Neuronal stem cell (in vitro differentiated cells): ENCODE results near the gene ZNF865.

Experiments used
- DNase-seq: peaks from one replicate; pipeline ENCODE4 v3.0.0-alpha.2; 2013; ENCODE audit warnings: low spot score
- H2AFZ ChIP-seq: one replicate; pipeline ENCODE4 v1.6.1; 2013; ENCODE audit warnings: mild to moderate bottlenecking, low read length, inconsistent platforms
- H2AK5ac ChIP-seq: 2 replicates; pipeline ENCODE4 v1.6.1; 2013; ENCODE audit warnings: low read depth, mild to moderate bottlenecking, inconsistent platforms, low read length, moderate library complexity, mixed read lengths
- H2BK120ac ChIP-seq: 2 replicates; pipeline ENCODE4 v1.6.1; 2013; ENCODE audit warnings: low read depth, mild to moderate bottlenecking, inconsistent platforms, low read length, moderate library complexity, mixed read lengths
- H2BK12ac ChIP-seq: one replicate; pipeline ENCODE4 v1.6.1; 2013; ENCODE audit warnings: low read length, inconsistent platforms
- H2BK15ac ChIP-seq: 2 replicates; pipeline ENCODE4 v1.6.1; 2013; ENCODE audit warnings: mild to moderate bottlenecking, low read length, inconsistent platforms, mixed read lengths
- H2BK5ac ChIP-seq: one replicate; pipeline ENCODE4 v1.6.1; 2013; ENCODE audit warnings: inconsistent platforms, mild to moderate bottlenecking, low read length, moderate library complexity
- H3K14ac ChIP-seq: one replicate; pipeline ENCODE4 v1.6.1; 2013; ENCODE audit warnings: low read length, inconsistent platforms
- H3K18ac ChIP-seq: 2 replicates; pipeline ENCODE4 v1.6.1; 2013; ENCODE audit warnings: low read length, inconsistent platforms
- H3K23ac ChIP-seq: 2 replicates; pipeline ENCODE4 v1.6.1; 2013; ENCODE audit warnings: low read depth, mild to moderate bottlenecking, mixed read lengths, low read length, inconsistent platforms; ENCODE audit not compliant: poor library complexity
- H3K27ac ChIP-seq: replicated peaks from 3 replicates; pipeline ENCODE4 v1.5.1; 2013; ENCODE audit warnings: low read length, inconsistent platforms
- H3K27me3 ChIP-seq, 3 experiments: 2 replicates each; pipeline ENCODE4 v1.6.1; 2013; ENCODE audit warnings: low read length in 3 of 3, mild to moderate bottlenecking in 2 of 3, inconsistent platforms in 1 of 3, low read depth in 1 of 3, mixed read lengths in 1 of 3, moderate library complexity in 1 of 3; ENCODE audit not compliant: control insufficient read depth in 3 of 3, insufficient read depth in 3 of 3
- H3K36me3 ChIP-seq, 2 donors: replicated peaks in 1 of 2; 2 replicates each; pipeline ENCODE4 v1.6.1; 2013; ENCODE audit warnings: low read length in 2 of 2; ENCODE audit not compliant: control insufficient read depth in 2 of 2, insufficient read depth in 2 of 2
- H3K4ac ChIP-seq: 2 replicates; pipeline ENCODE4 v1.6.1; 2013; ENCODE audit warnings: inconsistent platforms, mild to moderate bottlenecking, low read length, moderate library complexity
- H3K4me1 ChIP-seq, 2 donors: 1 replicate in 1 of 2; 2 replicates in 1 of 2; pipeline ENCODE4 v1.6.1; 2013; ENCODE audit warnings: low read length in 2 of 2, low read depth in 1 of 2; ENCODE audit not compliant: control insufficient read depth in 2 of 2, insufficient read depth in 1 of 2
- H3K4me2 ChIP-seq: one replicate; pipeline ENCODE4 v1.6.1; 2013; ENCODE audit warnings: mild to moderate bottlenecking, low read length, inconsistent platforms; ENCODE audit not compliant: insufficient read depth, poor library complexity, severe bottlenecking
- H3K4me3 ChIP-seq, 2 donors: 2 replicates each; pipeline ENCODE4 v1.5.1; 2013; ENCODE audit warnings: low read length in 2 of 2, mild to moderate bottlenecking in 2 of 2, inconsistent platforms in 1 of 2, moderate library complexity in 1 of 2
- H3K79me1 ChIP-seq: one replicate; pipeline ENCODE4 v1.6.1; 2013; ENCODE audit warnings: low read depth, mild to moderate bottlenecking, inconsistent platforms, low read length, moderate library complexity
- H3K9ac ChIP-seq: one replicate; pipeline ENCODE4 v1.6.1; 2013; ENCODE audit warnings: mild to moderate bottlenecking, low read depth, low read length, inconsistent platforms; ENCODE audit not compliant: poor library complexity
- H3K9me3 ChIP-seq, 2 donors: replicated peaks in 1 of 2; 2 replicates each; pipeline versions ENCODE3 to v1.6.1; 2013; ENCODE audit warnings: low read length in 2 of 2, mild to moderate bottlenecking in 2 of 2, inconsistent platforms in 1 of 2, low read depth in 1 of 2, mixed read lengths in 1 of 2, moderate library complexity in 1 of 2; ENCODE audit not compliant: control insufficient read depth in 2 of 2, insufficient read depth in 1 of 2
- H4K8ac ChIP-seq: one replicate; pipeline ENCODE4 v1.6.1; 2013; ENCODE audit warnings: low read depth, mild to moderate bottlenecking, inconsistent platforms, low read length, moderate library complexity
- H4K91ac ChIP-seq: one replicate; pipeline ENCODE4 v1.6.1; 2013; ENCODE audit warnings: low read length, low read depth, mild to moderate bottlenecking, inconsistent platforms; ENCODE audit not compliant: poor library complexity
- WGBS, 2 donors: extraction: QIAGEN DNeasy Blood & Tissue Kit; methylation state at CpG; one replicate each; pipeline ENCODE4 v1.1.7; 2013; ENCODE audit warnings: missing lambda C conversion rate in 2 of 2, mixed read lengths in 1 of 2; ENCODE audit not compliant: insufficient read length in 2 of 2, insufficient replicate concordance in 1 of 2; ENCODE audit errors: extremely low coverage in 2 of 2; 5-methylcytosine and 5-hydroxymethylcytosine counted together

Gene ZNF865

GRCh38 chr19:55597501-55597921 lies 7.9 kb upstream of the ZNF865 start:
- H4K8ac ChIP-seq = no peak overlapping the region
- H3K14ac ChIP-seq = no peak overlapping the region
- peaks cover 2% of the 10 kb centered on the region for H3K79me1 ChIP-seq
- H3K27me3 ChIP-seq = no peaks in the 10 kb centered on the region
- H2BK120ac ChIP-seq = no peak overlapping the region
- H3K9ac ChIP-seq = no peak overlapping the region
- H3K9me3 ChIP-seq = peaks cover under 1 to 5% of the 10 kb centered on the region in 2 donors
- H3K4me2 ChIP-seq = no peak overlapping the region
- peaks cover 22 to 40% of the 10 kb centered on the region in 2 donors for H3K36me3 ChIP-seq
- H4K91ac ChIP-seq = no peak overlapping the region
- no peak overlapping the region for H3K18ac ChIP-seq
- peaks cover 5 to 9% of the 10 kb centered on the region in 2 donors for H3K4me1 ChIP-seq
- H3K23ac ChIP-seq = no peak overlapping the region
- no CpG with 5 or more reads among the region's 30 CpGs for WGBS, 2 donors
- H2BK12ac ChIP-seq = no peak overlapping the region
- no peak overlapping the region for H2BK5ac ChIP-seq
- no peak overlapping the region for H2AFZ ChIP-seq
- DNase-seq = no peak
- H3K4ac ChIP-seq = no peak overlapping the region
- no peak overlapping the region for H3K4me3 ChIP-seq
- no peak overlapping the region for H2BK15ac ChIP-seq
- peak overlapping the region; percentile 85 for H2AK5ac ChIP-seq
- H3K27ac ChIP-seq = peak overlapping the region; percentile 65

GRCh38 chr19:55598034-55598433 lies 7.4 kb upstream of the ZNF865 start:
- H3K36me3 ChIP-seq = peaks cover 22 to 39% of the 10 kb centered on the region in 2 donors
- no peaks in the 10 kb centered on the region for H3K27me3 ChIP-seq
- no peak overlapping the region for H3K18ac ChIP-seq
- peaks cover 4% of the 10 kb centered on the region for H3K79me1 ChIP-seq
- no peak overlapping the region for H4K91ac ChIP-seq
- WGBS, 2 donors = no CpG with 5 or more reads among the region's 9 CpGs
- no peak overlapping the region for H3K14ac ChIP-seq
- no peak overlapping the region for H2AK5ac ChIP-seq
- no peak overlapping the region for H2BK5ac ChIP-seq
- no peak overlapping the region for H3K23ac ChIP-seq
- H2BK12ac ChIP-seq = no peak overlapping the region
- H3K4me1 ChIP-seq = peaks cover 5 to 9% of the 10 kb centered on the region in 2 donors
- H3K4me3 ChIP-seq = peak overlapping the region in 1 of 2 donors; percentile 78
- H2BK15ac ChIP-seq = no peak overlapping the region
- H3K27ac ChIP-seq = peak overlapping the region; percentile 65
- H3K9me3 ChIP-seq = peaks cover 5 to 6% of the 10 kb centered on the region in 2 donors
- H3K4ac ChIP-seq = no peak overlapping the region
- no peak overlapping the region for H4K8ac ChIP-seq
- H2BK120ac ChIP-seq = no peak overlapping the region
- H3K4me2 ChIP-seq = no peak overlapping the region
- no peak overlapping the region for H3K9ac ChIP-seq
- H2AFZ ChIP-seq = no peak overlapping the region
- DNase-seq = no peak

DNA sequence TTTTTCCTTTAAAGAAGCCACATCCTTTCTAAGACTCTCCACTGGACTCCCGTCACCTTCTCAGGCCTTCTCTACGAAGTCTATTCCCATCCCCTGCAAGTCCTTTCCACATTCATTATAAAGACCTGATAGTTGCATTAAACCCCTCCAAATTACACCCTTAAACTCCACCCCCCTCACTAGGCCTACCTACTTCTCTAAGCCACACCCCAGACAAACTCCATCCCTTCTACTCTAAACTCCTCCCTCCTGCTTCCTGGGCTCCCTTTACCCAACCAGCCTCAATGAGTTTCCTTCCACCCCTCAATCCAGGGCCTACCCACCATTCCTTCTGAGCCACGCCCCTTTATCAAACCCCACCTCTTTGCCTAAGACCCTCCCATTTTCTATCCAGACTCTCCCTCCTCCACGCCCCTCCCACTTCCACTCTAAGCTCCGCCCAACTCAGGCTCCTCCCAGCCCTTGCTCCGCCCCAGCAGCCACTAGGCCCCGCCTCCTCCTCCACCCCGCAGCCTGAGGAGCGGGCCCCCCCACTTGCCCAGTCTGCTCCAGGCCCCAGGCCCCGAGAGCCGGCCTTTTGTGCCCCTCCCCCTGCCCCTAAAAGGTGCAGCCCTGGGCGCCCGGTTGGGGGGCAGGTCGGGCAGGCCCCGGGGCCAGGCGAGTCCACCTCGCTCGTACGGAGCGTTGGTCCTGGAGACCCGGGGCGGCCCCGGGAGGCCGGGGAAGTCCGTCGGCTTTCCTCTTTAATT lies 6.6 kb upstream of the ZNF865 start:
- no CpG with 5 or more reads among the region's 26 CpGs for WGBS, 2 donors
- peak overlapping the region; percentile 68 for H3K9ac ChIP-seq
- peak overlapping the region; percentile 58 for H3K4me2 ChIP-seq
- no peak overlapping the region for H4K91ac ChIP-seq
- H3K4ac ChIP-seq = no peak overlapping the region
- no peak overlapping the region for H2AK5ac ChIP-seq
- peaks cover 5 to 7% of the 10 kb centered on the region in 2 donors for H3K9me3 ChIP-seq
- peak; percentile 98 for DNase-seq
- H3K23ac ChIP-seq = peak overlapping the region; percentile 57
- H4K8ac ChIP-seq = no peak overlapping the region
- H3K4me1 ChIP-seq = peaks cover 5 to 9% of the 10 kb centered on the region in 2 donors
- H3K36me3 ChIP-seq = peaks cover 21 to 33% of the 10 kb centered on the region in 2 donors
- peaks cover 4% of the 10 kb centered on the region for H3K79me1 ChIP-seq
- peak overlapping the region; percentile 97 for H3K27ac ChIP-seq
- H2AFZ ChIP-seq = peak overlapping the region; percentile 80
- H3K27me3 ChIP-seq = no peaks in the 10 kb centered on the region
- no peak overlapping the region for H3K14ac ChIP-seq
- peak overlapping the region; percentile 97 for H3K18ac ChIP-seq
- no peak overlapping the region for H2BK120ac ChIP-seq
- peak overlapping the region; percentile 50 for H2BK15ac ChIP-seq
- no peak overlapping the region for H2BK5ac ChIP-seq
- peak overlapping the region; percentile 78 to 87 for H3K4me3 ChIP-seq
- no peak overlapping the region for H2BK12ac ChIP-seq

DNA sequence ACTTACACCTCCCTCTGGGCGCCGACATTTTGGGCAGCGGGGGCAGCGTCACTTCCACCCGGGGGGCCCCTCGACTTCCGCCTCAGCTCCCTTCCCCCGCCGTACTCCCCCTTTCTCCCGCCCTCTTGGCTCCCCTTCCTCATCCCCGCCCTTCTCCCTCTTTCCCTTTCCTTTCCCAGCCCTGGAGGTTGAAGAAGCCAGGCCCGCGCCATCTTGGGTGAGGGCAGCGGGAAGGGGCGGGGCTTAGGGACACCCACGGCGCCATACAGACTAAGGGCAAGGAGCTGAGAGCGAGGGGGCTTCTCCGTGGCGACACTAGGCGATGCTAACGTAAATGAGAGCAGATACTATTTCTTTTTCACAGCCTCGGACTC lies 6.0 kb upstream of the ZNF865 start, which contains the start of gene FIZ1:
Gene FIZ1, minus strand, starts transcription at position 50 of the 374 bp plus-strand sequence. CDS start 1,652 bp downstream, outside the sequence.
- H3K4me3 ChIP-seq = peak within 1 kb of the TSS; percentile 78 to 88
- H2BK12ac ChIP-seq = no peak within 1 kb of the TSS
- peak within 1 kb of the TSS; percentile 62 for H3K23ac ChIP-seq
- no CpG with 5 or more reads among the region's 23 CpGs for WGBS, 2 donors
- peaks cover 4% of the 10 kb centered on the region for H3K79me1 ChIP-seq
- H3K27me3 ChIP-seq = no peaks in the 10 kb centered on the region
- peak within 1 kb of the TSS; percentile 62 for H3K4me2 ChIP-seq
- peak within 1 kb of the TSS; percentile 100 for H3K18ac ChIP-seq
- peak within 1 kb of the TSS; percentile 90 for H2AFZ ChIP-seq
- H3K36me3 ChIP-seq = peaks cover 21 to 30% of the 10 kb centered on the region in 2 donors
- H2BK5ac ChIP-seq = peak within 1 kb of the TSS; percentile 85
- H2AK5ac ChIP-seq = no peak within 1 kb of the TSS
- H3K9ac ChIP-seq = peak within 1 kb of the TSS; percentile 96
- DNase-seq = peak; percentile 99
- peak within 1 kb of the TSS; percentile 54 for H2BK15ac ChIP-seq
- H3K14ac ChIP-seq = peak within 1 kb of the TSS; percentile 86
- peak within 1 kb of the TSS; percentile 90 for H3K4ac ChIP-seq
- H3K9me3 ChIP-seq = peaks cover 5 to 7% of the 10 kb centered on the region in 2 donors
- H3K4me1 ChIP-seq = peaks cover 5 to 9% of the 10 kb centered on the region in 2 donors
- H4K91ac ChIP-seq = peak within 1 kb of the TSS; percentile 100
- H3K27ac ChIP-seq = peak within 1 kb of the TSS; percentile 100
- H4K8ac ChIP-seq = peak within 1 kb of the TSS; percentile 99
- no peak within 1 kb of the TSS for H2BK120ac ChIP-seq
